ENCODE measurements around the gene MTTP. TPM values are rescaled to one million over a fixed set of nuclear protein-coding genes. Genes with fewer than 3 reads are reported as not detected.
A peak's percentile ranks its signal among the peaks of the same experiment; 100 is the strongest.

Gene MTTP
- total RNA-seq, 1 donor from 2014 or later = 54.9 TPM

- H3K36me3 Mint-ChIP-seq (ENCODE audit: insufficient read depth) = no peaks in the 10 kb centered on the region
- no peak overlapping the region for H3K27ac Mint-ChIP-seq
- peaks cover 15% of the 10 kb centered on the region for H3K4me1 Mint-ChIP-seq (ENCODE audit: low read depth)
- no peaks in the 10 kb centered on the region for H3K27me3 Mint-ChIP-seq
- TF ChIP-seq CTCF (IDR thresholded peaks at IDR 0.05; ENCODE audit: unreplicated experiment) = no peak
- no peak overlapping the region for H3K4me3 Mint-ChIP-seq (ENCODE audit: low read depth)
- no peak for DNase-seq (ENCODE audit: low spot score, unreplicated experiment)
- H3K9me3 Mint-ChIP-seq (ENCODE audit: low read depth) = no peaks in the 10 kb centered on the region
These were observed 2.7 kb upstream of the MTTP start for GRCh38 chr4:99571883-99572282.

GRCh38 chr4:99572527-99573240 is 1.9 kb upstream of the MTTP start:
- H3K4me1 Mint-ChIP-seq (ENCODE audit: low read depth) = peaks cover 16% of the 10 kb centered on the region
- no peak overlapping the region for H3K27ac Mint-ChIP-seq
- no peaks in the 10 kb centered on the region for H3K9me3 Mint-ChIP-seq (ENCODE audit: low read depth)
- TF ChIP-seq CTCF (IDR thresholded peaks at IDR 0.05; ENCODE audit: unreplicated experiment) = no peak
- DNase-seq (ENCODE audit: low spot score, unreplicated experiment) = no peak
- peaks cover under 1% of the 10 kb centered on the region for H3K36me3 Mint-ChIP-seq (ENCODE audit: insufficient read depth)
- no peaks in the 10 kb centered on the region for H3K27me3 Mint-ChIP-seq
- H3K4me3 Mint-ChIP-seq (ENCODE audit: low read depth) = no peak overlapping the region

- peaks cover 27% of the 10 kb centered on the region for H3K4me1 Mint-ChIP-seq (ENCODE audit: low read depth)
- H3K9me3 Mint-ChIP-seq (ENCODE audit: low read depth) = no peaks in the 10 kb centered on the region
- no peak for TF ChIP-seq CTCF (IDR thresholded peaks at IDR 0.05; ENCODE audit: unreplicated experiment)
- peaks cover 2% of the 10 kb centered on the region for H3K36me3 Mint-ChIP-seq (ENCODE audit: insufficient read depth)
- H3K27ac Mint-ChIP-seq = no peak overlapping the region
- peak overlapping the region; percentile 74 for H3K4me3 Mint-ChIP-seq (ENCODE audit: low read depth)
- no peaks in the 10 kb centered on the region for H3K27me3 Mint-ChIP-seq
- DNase-seq (ENCODE audit: low spot score, unreplicated experiment) = no peak
These were observed 772 bp upstream of the MTTP start for GRCh38 chr4:99573735-99574368.

GRCh38 chr4:99578714-99579113 is 4.1 kb downstream of the MTTP start:
- Mint-ChIP-seq H3K4me3 (ENCODE audit: low read depth) (no peak overlapping the region), H3K4me1 (ENCODE audit: low read depth) (peaks cover 28% of the 10 kb centered on the region), H3K36me3 (ENCODE audit: insufficient read depth) (peaks cover 8% of the 10 kb centered on the region), H3K9me3 (ENCODE audit: low read depth) (no peaks in the 10 kb centered on the region), H3K27ac (peak overlapping the region; percentile 31), H3K27me3 (no peaks in the 10 kb centered on the region)
- DNase-seq (ENCODE audit: low spot score, unreplicated experiment) = no peak
- TF ChIP-seq CTCF (IDR thresholded peaks at IDR 0.05; ENCODE audit: unreplicated experiment) = no peak

GRCh38 chr4:99585516-99585915 is 10.9 kb downstream of the MTTP start:
- no peak for TF ChIP-seq CTCF (IDR thresholded peaks at IDR 0.05; ENCODE audit: unreplicated experiment)
- Mint-ChIP-seq H3K27me3 (no peaks in the 10 kb centered on the region), H3K36me3 (ENCODE audit: insufficient read depth) (peaks cover 12% of the 10 kb centered on the region), H3K4me1 (ENCODE audit: low read depth) (peaks cover 10% of the 10 kb centered on the region), H3K4me3 (ENCODE audit: low read depth) (no peak overlapping the region), H3K9me3 (ENCODE audit: low read depth) (no peaks in the 10 kb centered on the region), H3K27ac (no peak overlapping the region)
- no peak for DNase-seq (ENCODE audit: low spot score, unreplicated experiment)

All from progenitor cell of endocrine pancreas (in vitro differentiated cells).